Fibroblast of lung (primary cell): ENCODE measurements around the gene ANK2. TPM values are rescaled to one million over a fixed set of nuclear protein-coding genes. Genes with fewer than 3 reads are reported as not detected.

Experiments used
- DNase-seq, 2 donors: peaks; one replicate each; pipeline versions ENCODE4 v3.0.0 to v3.0.0-alpha.2; 2010; ENCODE audit warnings: low read depth in 2 of 2
- H2AFZ ChIP-seq: 2 replicates; pipeline ENCODE4 v1.5.1; 2012; ENCODE audit warnings: low read length, control low read depth, inconsistent platforms
- H3K27ac ChIP-seq: 2 replicates; pipeline ENCODE4 v1.5.1; 2011; ENCODE audit warnings: low read length, control low read depth; ENCODE audit not compliant: insufficient read depth
- H3K27me3 ChIP-seq: 2 replicates; pipeline ENCODE4 v1.5.1; 2011; ENCODE audit warnings: mild to moderate bottlenecking, low read length; ENCODE audit not compliant: control insufficient read depth, insufficient read depth
- H3K36me3 ChIP-seq: 2 replicates; pipeline ENCODE4 v1.5.1; 2011; ENCODE audit warnings: low read length; ENCODE audit not compliant: control insufficient read depth, insufficient read depth
- H3K4me1 ChIP-seq: 2 replicates; pipeline ENCODE4 v1.5.1; 2011; ENCODE audit warnings: low read length; ENCODE audit not compliant: control insufficient read depth, insufficient read depth; ENCODE audit errors: extremely low read depth
- H3K4me2 ChIP-seq: 2 replicates; pipeline ENCODE4 v1.5.1; 2011; ENCODE audit warnings: low read length, control low read depth; ENCODE audit not compliant: insufficient read depth; ENCODE audit errors: extremely low read depth
- H3K4me3 ChIP-seq, 4 experiments: fragments of 200-600 bp in 1 of 4; sonication (generic) in 1 of 4; replicated peaks in 1 of 4; 2 replicates each; pipeline ENCODE4 v1.5.1; 2011 to 2016; ENCODE audit warnings: low read length in 4 of 4, low read depth in 3 of 4, mild to moderate bottlenecking in 3 of 4, control low read depth in 2 of 4, inconsistent platforms in 1 of 4, mixed read lengths in 1 of 4; ENCODE audit not compliant: insufficient read depth in 1 of 4; ENCODE audit errors: control extremely low read depth in 1 of 4
- H3K79me2 ChIP-seq: 2 replicates; pipeline ENCODE4 v1.5.1; 2012; ENCODE audit warnings: mild to moderate bottlenecking, low read length, inconsistent platforms; ENCODE audit not compliant: control insufficient read depth, insufficient read depth
- H3K9ac ChIP-seq: 2 replicates; pipeline ENCODE4 v1.5.1; 2011; ENCODE audit warnings: mild to moderate bottlenecking, low read length, control low read depth; ENCODE audit not compliant: insufficient read depth
- H3K9me3 ChIP-seq: 2 replicates; pipeline ENCODE4 v1.5.1; 2012; ENCODE audit warnings: low read depth, low read length; ENCODE audit not compliant: control insufficient read depth, insufficient read depth
- H4K20me1 ChIP-seq: 2 replicates; pipeline ENCODE4 v1.5.1; 2011; ENCODE audit warnings: low read length; ENCODE audit not compliant: control insufficient read depth, insufficient read depth; ENCODE audit errors: extremely low read depth
- CTCF ChIP-seq, 2 donors: IDR thresholded peaks in 1 of 2; conservative IDR thresholded peaks in 1 of 2; 1 replicate in 1 of 2; 2 replicates in 1 of 2; pipeline ENCODE4 v1.5.1; 2011 to 2012; ENCODE audit warnings: low read length in 2 of 2, control low read depth in 1 of 2, inconsistent platforms in 1 of 2, low read depth in 1 of 2, mild to moderate bottlenecking in 1 of 2
- EZH2 ChIP-seq: IDR thresholded peaks from 2 replicates; pipeline ENCODE4 v1.5.1; 2012; ENCODE audit warnings: low read length, control low read depth, mild to moderate bottlenecking; ENCODE audit errors: missing control alignments
- polyA plus RNA-seq, 2 donors: library from polyadenylated mRNA; depleted of rRNA in 1 of 2; stranded (reverse) in 1 of 2; unstranded in 1 of 2; fragments of >200 nt; gene quantifications; 2 replicates each; pipeline ENCODE4 v1.2.1, GENCODE V29; 2011 to 2012; ENCODE audit warnings: missing spikeins in 1 of 2
- total RNA-seq: library from RNA; depleted of rRNA; stranded (reverse); fragments of >200 nt; gene quantifications from 2 replicates; pipeline ENCODE4 v1.2.1, GENCODE V29; 2014

Gene ANK2
- total and polyA plus RNA-seq, 2 donors (not counting 1 experiment from before 2014, with no cell fraction given) = 10.9 to 95.1 TPM

- Histone ChIP-seq H3K79me2 (no peaks in the 10 kb centered on the region), H3K4me1 (no peaks in the 10 kb centered on the region), H3K27ac (no peak overlapping the region), H3K27me3 (no peaks in the 10 kb centered on the region), H3K4me2 (no peak overlapping the region), H3K9me3 (no peaks in the 10 kb centered on the region), H3K36me3 (no peaks in the 10 kb centered on the region), H3K4me3 (no peak overlapping the region), H3K9ac (no peak overlapping the region), H4K20me1 (no peaks in the 10 kb centered on the region), H2AFZ (no peak overlapping the region)
- TF ChIP-seq EZH2 (no peak), CTCF (conservative IDR thresholded peaks at IDR 0.05 in 1 of 2, IDR thresholded peaks at IDR 0.05 in 1 of 2; ENCODE audit: low read depth in 1 of 2, low read length in 2 of 2) (no peak)
- no peak for DNase-seq
Measured at GRCh38 chr4:113144091-113144490, 94.6 kb downstream of the ANK2 start.

- no peaks in the 10 kb centered on the region for H3K27me3 ChIP-seq
- no peaks in the 10 kb centered on the region for H3K9me3 ChIP-seq
- TF ChIP-seq EZH2 (no peak), CTCF (conservative IDR thresholded peaks at IDR 0.05 in 1 of 2, IDR thresholded peaks at IDR 0.05 in 1 of 2; ENCODE audit: low read depth in 1 of 2, low read length in 2 of 2) (no peak)
- no peaks in the 10 kb centered on the region for H4K20me1 ChIP-seq
- no peaks in the 10 kb centered on the region for H3K4me1 ChIP-seq
- H3K79me2 ChIP-seq = no peaks in the 10 kb centered on the region
- H3K4me2 ChIP-seq = no peak overlapping the region
- no peak overlapping the region for H3K9ac ChIP-seq
- H3K36me3 ChIP-seq = no peaks in the 10 kb centered on the region
- no peak for DNase-seq
- H2AFZ ChIP-seq = no peak overlapping the region
- no peak overlapping the region for H3K4me3 ChIP-seq
- no peak overlapping the region for H3K27ac ChIP-seq
Measured at GRCh38 chr4:113145147-113145518, 95.7 kb downstream of the ANK2 start.

GRCh38 chr4:113145519-113146291 is 96.3 kb downstream of the ANK2 start:
- no peak for DNase-seq

More at GRCh38 chr4:113145519-113146291, 96.3 kb downstream of the ANK2 start:
- Histone ChIP-seq H3K4me1 (no peaks in the 10 kb centered on the region), H3K79me2 (no peaks in the 10 kb centered on the region), H3K9ac (no peak overlapping the region), H3K9me3 (no peaks in the 10 kb centered on the region), H3K27me3 (no peaks in the 10 kb centered on the region), H3K27ac (no peak overlapping the region), H2AFZ (peak overlapping the region; percentile 43), H3K4me2 (no peak overlapping the region), H3K4me3 (no peak overlapping the region), H4K20me1 (no peaks in the 10 kb centered on the region), H3K36me3 (no peaks in the 10 kb centered on the region)
- no peak for TF ChIP-seq EZH2
- TF ChIP-seq CTCF (conservative IDR thresholded peaks at IDR 0.05 in 1 of 2, IDR thresholded peaks at IDR 0.05 in 1 of 2; ENCODE audit: low read depth in 1 of 2, low read length in 2 of 2) = no peak
